Measurements from ENCODE around the gene ACOT7. TPM values are rescaled to one million over a fixed set of nuclear protein-coding genes. Genes with fewer than 3 reads are reported as not detected.
"Not testable (repeated sequence)": the region's sequence is repeated elsewhere in the genome, so short reads cannot be mapped to it uniquely, and the experiment has no call there.

Gene ACOT7
- total RNA-seq, 1 donor from 2014 or later = 11.9 TPM

DNA sequence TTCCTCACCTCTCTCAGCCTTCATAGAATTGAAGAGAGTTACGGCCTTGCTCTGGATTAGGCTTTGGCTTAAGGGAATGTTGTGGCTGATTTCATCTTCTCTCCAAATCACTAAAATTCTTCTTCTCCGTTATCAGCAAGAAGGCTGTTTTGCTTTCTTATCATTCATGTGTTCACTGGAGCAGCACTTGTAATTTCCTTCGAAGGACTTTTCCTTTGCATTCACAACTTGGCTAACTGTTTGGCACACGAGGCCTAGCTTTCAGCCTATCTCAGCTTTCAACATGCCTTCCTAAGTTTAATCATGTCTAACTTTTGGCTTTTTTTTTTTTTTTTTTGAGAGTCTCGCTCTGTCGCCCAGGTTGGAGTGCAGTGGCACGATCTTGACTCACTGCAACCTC lies 21.3 kb downstream of the ACOT7 start:
- intact Hi-C loops (cut with DNase I); ATAC-seq; DNase-seq (ENCODE audit: low spot score): not testable (repeated sequence)

DNA sequence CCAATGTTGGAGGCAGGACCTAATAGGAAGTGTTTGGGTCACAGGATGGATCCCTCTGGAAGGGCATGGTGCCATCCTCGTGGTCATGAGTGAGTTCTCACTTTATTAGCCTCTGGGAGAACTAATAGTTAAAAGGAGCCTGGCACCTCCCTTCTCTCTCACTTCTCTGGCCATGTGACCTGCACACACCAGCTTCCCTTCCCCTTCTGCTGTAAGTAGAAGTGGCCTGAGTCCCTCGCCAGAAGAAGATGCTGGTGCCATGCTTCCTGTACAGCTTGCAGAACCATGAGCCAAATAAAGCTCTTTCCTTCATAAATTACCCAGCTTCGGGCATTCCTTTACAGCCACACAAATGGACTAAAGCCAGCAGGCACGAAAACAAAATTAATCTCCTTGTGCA lies 23.6 kb downstream of the ACOT7 start:
- no peak for DNase-seq (ENCODE audit: low spot score)
- no peak for ATAC-seq

DNA sequence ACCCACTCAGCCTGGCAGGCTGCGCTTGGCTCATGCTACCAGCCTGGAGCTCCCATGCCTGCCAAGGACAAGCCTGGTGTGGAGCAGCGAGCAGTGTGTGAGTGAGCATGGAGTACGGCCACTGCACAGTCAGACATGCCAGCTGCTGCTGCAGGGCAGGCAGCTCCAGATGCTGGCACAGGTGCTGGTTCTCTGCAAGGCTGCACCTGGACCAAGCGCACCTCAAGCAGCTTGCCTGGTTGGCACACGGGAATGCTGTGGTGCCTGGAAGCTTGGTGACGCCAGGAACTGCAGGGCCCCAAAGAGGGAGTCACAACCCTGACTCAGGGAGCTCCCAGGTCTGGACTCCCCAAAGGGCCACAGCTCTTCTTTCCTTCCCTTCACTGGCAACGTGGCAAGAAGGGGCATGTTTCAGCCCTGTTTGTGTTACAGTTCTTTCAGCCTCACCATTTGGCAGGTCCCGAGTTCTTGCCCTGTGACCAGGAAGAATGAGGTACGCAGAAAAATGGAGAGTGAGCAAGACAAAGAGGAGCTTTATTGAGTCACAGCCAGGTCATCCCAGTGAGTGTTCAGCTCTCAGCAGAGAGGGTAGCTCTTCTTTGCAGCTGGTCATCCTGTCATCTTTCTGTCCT lies 26.1 kb downstream of the ACOT7 start:
- no peak for DNase-seq (ENCODE audit: low spot score)
- intact Hi-C loops (cut with DNase I) = no loop called here
- ATAC-seq = peak; percentile 39

More for the DNA sequence above, 23.6 kb downstream of the ACOT7 start:
- intact Hi-C loops (cut with DNase I) = no loop called here

DNA sequence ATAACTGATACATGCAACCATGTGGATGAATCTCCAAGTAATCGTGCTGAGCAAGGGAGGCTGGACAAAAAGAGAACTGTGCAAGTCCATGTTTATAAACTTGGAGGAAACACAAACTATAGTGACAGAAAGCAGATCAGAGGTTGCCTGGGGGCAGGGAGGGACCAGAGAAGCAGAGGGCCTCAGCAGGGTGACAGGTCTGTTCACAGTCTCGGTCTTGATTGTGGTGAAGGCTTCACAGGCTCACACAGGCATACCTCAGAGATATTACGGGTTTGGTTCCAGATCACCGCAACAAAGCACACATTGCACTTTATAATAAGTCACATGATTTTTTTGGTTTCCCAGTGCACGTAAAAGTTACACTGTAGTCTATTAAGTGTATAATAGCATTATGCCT lies 28.5 kb downstream of the ACOT7 start:
- DNase-seq (ENCODE audit: low spot score) (no peak), ATAC-seq (no peak)
- intact Hi-C loops (cut with DNase I) = no loop called here

DNA sequence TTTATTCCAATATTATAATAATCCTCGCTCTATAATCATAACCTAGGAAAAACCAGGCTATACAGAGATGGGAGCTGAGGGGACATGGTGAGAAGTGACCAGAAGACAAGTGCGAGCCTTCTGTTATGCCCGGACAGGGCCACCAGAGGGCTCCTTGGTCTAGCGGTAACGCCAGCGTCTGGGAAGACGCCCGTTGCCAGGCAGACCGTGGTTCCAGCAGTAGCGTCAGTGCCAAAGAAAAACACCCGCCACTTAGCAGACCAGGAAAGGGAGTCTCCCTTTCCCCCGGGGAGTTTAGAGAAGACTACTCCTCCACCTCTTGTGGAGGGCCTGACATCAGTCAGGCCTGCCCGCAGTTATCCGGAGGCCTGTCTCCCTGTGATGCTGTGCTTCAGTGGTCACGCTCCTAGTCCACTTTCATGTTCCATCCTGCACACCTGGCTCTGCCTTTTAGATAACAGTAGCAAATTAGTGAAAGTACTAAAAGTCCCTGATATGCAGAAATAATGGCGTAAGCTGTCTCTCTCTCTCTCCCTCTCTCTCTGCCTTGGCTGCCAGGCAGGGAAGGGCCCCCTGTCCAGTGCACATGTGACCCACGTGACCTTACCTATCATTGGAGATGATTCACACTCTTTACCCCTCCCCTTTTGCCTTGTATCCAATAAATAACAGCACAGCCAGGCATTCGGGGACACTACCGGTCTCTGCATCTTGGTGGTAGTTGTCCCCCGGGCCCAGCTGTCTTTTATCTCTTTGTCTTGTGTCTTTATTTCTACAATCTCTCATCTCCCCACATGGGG lies 30.3 kb downstream of the ACOT7 start:
- DNase-seq (ENCODE audit: low spot score); intact Hi-C loops (cut with DNase I); ATAC-seq: not testable (repeated sequence)

DNA sequence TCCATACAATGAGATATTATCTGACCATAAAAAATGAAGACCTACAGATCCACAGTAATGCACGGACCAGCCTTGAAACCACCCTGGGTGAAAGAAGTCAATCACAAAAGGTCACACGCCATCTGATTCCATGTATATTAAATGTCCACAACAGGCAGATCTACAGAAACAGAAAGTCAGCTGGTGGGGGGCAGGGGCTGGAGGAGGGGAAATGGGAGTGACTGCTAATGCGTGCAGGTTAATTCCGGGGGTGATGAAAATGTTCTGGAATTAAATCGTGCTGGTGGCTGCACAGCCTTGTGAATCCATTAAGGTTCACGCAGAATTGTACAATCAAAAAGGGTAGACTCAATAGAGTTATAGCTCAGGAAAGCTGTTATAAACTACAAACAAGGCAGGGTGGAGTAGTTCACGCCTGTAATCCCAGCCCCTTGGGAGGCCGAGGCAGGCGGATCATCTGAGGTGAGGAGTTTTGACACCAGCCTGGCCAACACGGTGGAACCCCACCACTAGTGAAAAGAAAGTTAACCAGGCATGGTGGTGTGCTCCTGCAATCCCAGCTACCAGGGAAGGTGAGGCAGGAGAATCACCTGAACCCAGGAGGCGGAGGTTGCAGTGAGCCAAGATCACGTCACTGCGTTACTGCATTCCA lies 32.3 kb downstream of the ACOT7 start:
- no peak for DNase-seq (ENCODE audit: low spot score)
- intact Hi-C loops (cut with DNase I) = no loop called here
- no peak for ATAC-seq

DNA sequence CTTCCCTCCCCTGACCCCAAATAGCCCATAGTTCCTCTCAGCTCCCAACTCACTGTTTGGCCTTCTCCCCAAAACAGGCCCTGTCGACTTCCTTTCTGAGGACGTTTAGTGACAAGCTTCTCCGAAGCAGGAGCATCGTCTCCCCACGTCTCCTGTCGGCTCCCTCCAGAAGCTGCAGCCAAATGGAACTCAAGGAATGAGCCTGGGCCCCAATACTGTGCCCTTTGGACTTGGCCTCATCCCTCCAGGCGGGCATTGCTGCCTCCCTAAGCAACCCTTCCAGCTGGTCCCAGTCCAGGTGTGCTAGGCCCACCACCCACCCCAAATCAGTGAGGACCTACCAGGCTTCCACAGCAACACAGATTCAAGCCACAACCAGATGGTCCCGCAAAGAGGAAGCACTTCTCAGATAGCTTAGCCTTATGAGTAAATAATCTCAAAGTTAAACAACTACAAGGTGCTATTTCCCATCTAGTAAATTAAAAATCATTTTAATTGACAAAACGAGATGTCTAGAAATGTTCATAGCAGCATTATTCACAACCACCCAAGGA lies 33.0 kb downstream of the ACOT7 start:
- intact Hi-C loops (cut with DNase I) = no loop called here
- DNase-seq (ENCODE audit: low spot score) = no peak
- no peak for ATAC-seq

DNA sequence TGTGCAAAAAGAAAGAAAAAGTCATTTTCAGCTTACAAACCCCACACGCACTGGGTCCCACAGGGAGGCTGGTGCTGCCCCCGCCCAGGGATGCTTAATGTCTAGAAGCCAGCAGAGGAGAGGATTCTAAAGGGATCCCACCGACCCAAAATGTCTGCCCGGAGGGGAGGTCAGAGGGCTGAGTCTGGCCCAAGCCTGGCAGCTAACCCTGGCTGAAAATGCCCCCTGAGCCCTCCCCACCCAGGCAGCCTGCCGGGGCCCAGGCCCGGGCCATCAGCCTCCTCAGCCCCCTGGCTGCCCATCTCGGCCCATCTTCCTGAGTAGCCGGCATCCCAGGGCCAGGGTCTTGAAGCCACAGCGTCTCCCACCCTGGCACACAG lies 33.5 kb downstream of the ACOT7 start:
- no peak for ATAC-seq
- intact Hi-C loops (cut with DNase I) = no loop called here
- DNase-seq (ENCODE audit: low spot score) = no peak

DNA sequence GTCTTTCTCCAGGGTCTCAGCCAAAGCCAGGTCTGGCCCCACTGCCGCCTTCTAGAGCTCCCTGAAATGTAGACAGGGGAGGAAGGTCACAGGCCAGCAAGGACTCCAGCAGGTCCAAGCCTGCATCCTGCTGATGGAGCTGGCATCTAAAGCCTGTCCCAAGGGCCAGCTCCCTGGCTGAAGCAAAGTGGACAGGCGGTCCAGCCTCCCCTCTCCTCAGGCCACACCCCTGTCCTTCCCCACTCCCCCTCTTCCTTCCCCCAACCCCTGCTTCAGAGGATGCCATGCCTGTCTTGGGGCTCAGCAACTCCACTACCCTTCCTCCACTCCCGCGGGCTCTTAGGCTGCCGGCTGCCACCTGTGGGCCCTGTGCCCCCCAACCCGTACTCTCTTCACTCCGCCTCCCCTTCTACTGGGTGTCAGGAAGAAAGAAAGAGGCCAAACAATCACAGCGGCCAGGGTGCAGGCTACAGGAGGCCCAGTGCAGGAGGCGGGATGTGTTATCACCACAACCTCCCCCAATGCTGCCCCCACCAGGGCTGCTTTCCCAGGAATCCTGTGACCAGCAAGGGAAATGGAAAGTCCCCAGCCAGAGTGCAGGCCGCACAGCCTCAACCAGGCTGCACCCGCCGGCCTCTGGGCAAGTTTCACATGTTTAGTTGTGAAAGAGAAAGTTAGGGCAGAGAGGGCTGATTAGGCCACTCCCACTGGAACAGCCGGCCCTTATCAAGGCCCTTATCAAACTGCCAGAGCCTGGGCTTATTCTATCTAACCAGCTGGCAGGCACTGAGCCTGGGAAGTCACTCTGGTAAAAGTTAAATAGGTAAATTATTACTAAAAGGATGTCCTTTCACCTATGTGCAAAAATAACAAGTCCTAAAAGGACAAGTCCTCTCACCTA lies 34.1 kb downstream of the ACOT7 start:
- intact Hi-C loops (cut with DNase I) = no loop called here
- ATAC-seq (peak; percentile 77), DNase-seq (ENCODE audit: low spot score) (peak; percentile 78)

DNA sequence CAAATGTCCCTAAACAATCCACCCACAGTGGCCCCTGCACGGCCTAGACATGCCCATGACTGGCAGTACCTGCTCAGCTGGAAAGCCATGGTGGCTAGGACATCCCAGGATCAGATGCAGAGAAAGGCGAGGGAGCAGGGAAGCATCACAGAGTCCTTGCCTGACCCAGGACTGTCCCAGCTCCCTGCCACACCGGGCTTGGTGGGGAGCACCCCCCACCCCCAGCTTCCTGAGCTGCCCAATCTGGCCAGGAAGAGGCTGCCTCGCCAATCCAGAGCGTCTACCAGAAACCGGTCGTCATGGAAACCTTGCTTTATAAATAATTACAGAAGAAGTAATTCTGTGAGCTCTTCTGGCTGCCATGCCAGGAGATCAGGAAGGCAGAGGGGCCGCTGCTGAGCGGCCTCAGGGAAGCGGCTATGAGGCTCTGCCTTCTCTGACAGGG lies 34.8 kb downstream of the ACOT7 start:
- intact Hi-C loops (cut with DNase I) = no loop called here
- ATAC-seq (peak; percentile 14), DNase-seq (ENCODE audit: low spot score) (no peak)

DNA sequence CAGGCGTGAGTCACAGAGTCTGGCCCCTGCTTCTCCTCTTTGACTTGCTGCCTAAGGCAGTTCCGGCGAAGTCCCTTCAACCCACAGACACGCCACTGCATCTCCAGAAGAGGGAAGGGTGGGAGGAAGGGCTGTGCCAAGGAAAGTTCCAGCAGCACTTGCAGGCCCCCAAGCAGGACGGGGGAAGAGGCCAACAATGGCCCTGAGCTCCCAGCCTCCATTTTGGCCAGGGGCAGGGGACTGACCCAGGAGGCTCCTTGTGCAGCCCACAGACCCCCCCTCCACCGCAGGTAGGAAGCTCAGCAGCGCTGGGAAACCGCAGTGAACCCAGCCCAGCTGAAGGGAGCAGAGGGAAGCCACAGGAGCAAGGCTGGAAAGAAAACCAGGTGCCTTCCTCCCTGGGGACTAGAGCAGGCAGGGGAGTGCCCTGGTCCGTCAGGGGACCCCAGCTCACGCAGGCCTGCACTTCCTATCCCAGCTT lies 35.4 kb downstream of the ACOT7 start:
- intact Hi-C loops (cut with DNase I) = no loop called here
- DNase-seq (ENCODE audit: low spot score) (no peak), ATAC-seq (no peak)

DNA sequence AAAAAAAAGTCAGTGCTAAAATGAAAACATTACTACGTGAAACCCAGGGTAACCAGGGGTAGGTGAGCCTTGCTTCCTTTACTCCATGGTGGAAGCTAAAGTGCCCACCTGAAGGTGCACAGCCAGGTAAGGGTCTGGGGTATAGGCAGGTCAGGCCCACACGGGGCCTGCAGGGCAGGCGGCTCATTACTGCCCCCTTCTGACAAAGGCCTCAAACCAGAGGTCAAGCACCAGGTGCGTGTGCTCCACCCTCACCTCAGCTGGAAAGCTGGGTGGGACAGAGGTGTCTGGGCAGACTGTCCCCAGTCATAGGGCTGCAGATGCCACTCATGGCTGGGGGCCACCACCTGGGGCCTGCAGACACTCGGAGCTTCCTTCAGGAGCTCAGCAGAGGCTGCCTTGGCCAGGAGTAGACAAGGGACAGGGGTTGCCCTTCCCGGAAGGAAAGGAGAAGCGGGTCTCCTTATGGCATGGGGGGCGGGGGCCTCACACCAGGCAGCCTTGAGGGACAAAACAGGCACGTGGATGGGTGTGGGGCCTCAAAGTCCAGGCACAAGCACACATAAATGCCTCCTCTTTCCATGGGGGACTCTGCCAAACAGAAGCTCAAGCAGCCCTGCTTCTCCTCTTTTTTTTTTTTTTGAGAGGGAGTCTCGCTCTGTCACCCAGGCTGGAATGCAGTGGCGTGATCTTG lies 36.2 kb downstream of the ACOT7 start:
- no peak for ATAC-seq
- intact Hi-C loops (cut with DNase I) = no loop called here
- no peak for DNase-seq (ENCODE audit: low spot score)

DNA sequence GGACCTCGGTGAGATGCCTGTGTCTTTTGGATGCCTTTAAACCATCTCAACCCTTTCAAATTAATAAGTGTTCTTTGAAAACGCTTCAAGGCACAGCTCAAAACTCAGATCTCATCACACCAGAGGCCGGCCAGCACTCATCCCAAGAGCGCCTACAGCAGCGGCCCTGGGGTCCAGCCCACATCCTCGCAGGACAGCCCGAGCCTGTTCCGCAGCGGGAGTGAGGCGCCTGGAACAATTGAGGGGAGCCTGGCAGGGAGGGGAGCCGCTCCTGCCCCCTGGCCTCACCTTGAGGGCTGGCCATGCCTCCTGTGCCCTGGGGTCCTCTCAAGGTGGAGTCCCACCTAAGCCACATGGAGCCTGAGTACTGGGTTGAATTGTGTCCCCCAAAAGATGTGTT lies 37.9 kb downstream of the ACOT7 start:
- DNase-seq (ENCODE audit: low spot score) = no peak
- ATAC-seq = no peak
- intact Hi-C loops (cut with DNase I) = no loop called here

DNA sequence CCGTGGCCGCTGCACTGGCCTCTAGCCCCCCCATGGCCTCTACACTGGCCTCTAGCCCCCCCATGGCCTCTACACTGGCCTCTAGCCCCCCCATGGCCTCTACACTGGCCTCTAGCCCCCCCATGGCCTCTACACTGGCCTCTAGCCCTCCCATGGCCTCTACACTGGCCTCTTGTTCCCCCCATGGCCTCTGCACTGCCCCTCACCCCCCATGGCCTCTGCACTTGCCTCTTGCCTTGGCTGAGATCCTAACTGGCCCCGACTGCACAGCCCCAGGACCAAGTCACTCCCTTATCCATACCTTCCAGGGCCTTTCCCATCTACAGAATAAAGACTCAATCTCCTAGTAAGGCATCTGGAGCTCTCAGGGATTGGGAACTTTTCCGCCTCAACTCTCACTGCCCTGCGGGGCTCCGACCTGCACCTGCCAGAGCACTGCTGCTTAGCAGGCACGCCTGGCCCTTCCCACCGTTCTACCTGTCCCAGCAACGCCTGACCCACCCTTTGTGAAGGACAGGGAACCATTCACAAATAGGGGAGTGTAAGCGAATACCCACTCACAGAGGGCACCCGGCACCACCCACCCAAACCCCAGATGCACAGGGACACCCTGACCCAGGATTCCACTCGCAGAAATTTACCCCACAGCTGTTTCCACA lies 38.8 kb downstream of the ACOT7 start:
- intact Hi-C loops (cut with DNase I) = no loop called here
- ATAC-seq (no peak), DNase-seq (ENCODE audit: low spot score) (no peak)

DNA sequence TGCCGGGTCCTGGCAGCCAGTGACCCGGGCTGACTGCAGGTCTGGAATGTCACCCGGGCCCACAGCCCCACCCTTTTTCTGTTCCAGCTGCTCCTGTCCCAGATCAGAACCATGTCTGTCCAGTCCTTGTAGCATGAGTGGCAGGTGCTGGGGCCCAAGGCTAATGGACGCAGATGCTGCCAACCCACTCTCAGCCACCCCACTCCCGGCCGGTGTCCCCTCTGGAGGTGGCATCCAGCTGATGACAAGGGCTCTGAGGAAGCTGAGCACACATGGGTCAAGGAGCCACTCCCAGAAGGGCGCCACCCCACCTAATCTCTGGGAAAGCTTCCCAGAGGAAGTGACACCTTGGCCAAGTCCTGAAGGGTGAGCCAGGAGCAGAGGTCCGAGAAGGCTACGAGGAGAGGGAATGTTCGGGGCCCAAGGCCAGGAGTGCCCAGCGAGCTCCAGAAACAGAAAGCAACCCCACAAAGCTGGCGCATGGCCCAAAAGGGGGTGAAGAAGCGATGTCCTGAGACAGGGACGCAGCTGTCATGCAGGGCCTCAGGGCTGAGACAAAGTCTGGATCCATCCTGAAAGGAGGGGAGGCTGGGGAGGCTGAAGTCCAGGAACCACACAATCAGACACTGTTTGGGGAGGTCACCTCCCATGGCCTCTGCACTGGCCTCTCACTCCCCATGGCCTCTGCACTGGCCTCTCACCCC lies 39.5 kb downstream of the ACOT7 start:
- intact Hi-C loops (cut with DNase I) = no loop called here
- DNase-seq (ENCODE audit: low spot score) (no peak), ATAC-seq (peak; percentile 27)

DNA sequence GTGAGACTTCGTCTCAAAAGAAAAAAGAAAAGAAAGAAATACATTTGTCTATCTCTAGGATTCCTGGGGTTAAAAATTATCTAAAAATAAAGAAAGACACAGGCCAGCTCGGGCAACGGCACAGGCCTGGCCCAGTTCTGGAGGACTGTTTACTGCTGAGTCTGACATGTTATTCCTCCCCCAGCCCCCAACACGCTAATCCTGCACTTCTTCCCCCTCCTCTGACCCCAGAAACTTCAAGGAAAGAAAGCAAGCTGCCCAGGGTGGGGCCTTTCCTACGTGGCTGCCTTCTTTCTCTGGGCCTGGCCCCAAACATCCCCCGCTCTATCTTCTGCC lies 40.0 kb downstream of the ACOT7 start:
- DNase-seq (ENCODE audit: low spot score) (no peak), ATAC-seq (no peak)
- intact Hi-C loops (cut with DNase I) = no loop called here

DNA sequence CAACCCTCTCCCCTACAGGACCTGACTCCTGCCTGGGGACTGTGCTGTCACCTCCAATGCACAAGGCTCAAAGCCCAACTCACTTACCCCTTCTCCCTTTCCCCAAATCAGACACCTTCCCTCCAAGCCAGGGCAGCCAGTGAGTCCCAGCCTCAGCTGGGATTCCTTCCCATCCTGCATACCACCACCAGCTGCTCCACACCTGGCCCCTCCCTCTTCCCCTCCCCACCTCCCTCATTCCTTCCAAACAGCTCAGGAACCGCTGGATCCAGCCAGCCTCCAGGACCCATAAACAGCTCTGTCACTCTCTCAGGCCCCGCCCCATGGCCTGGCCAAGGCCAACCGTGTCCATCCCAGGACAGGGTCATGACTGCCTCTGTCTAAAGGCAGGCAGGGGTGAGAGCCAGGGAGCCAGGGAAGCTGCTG lies 41.4 kb downstream of the ACOT7 start:
- DNase-seq (ENCODE audit: low spot score) = no peak
- intact Hi-C loops (cut with DNase I) = no loop called here
- no peak for ATAC-seq

Data from sciatic nerve (tissue), 2 donors.